Adipocyte (in vitro differentiated cells): ENCODE measurements around the gene SAT2.
"Not testable (repeated sequence)": the region's sequence is repeated elsewhere in the genome, so short reads cannot be mapped to it uniquely, and the experiment has no call there.

Experiments
- DNase-seq: peaks from one replicate; pipeline ENCODE4 v3.0.0-alpha.2; 2015; ENCODE audit warnings: low read depth
- H3K27me3 ChIP-seq: replicated peaks from 2 replicates; pipeline ENCODE4 v1.7.0; 2013; ENCODE audit warnings: mild to moderate bottlenecking, low read length, moderate library complexity; ENCODE audit not compliant: control insufficient read depth, insufficient read depth
- H3K36me3 ChIP-seq: 2 replicates; pipeline ENCODE4 v1.7.0; 2013; ENCODE audit warnings: low read length, mild to moderate bottlenecking, moderate library complexity; ENCODE audit not compliant: control insufficient read depth, insufficient read depth, severe bottlenecking
- H3K4me1 ChIP-seq: 2 replicates; pipeline ENCODE4 v1.7.0; 2013; ENCODE audit warnings: mild to moderate bottlenecking, low read length, moderate library complexity; ENCODE audit not compliant: control insufficient read depth, insufficient read depth
- H3K4me3 ChIP-seq: 2 replicates; pipeline ENCODE4 v1.7.0; 2013; ENCODE audit warnings: mild to moderate bottlenecking, low read length, moderate library complexity
- H3K9ac ChIP-seq: 2 replicates; pipeline ENCODE4 v1.7.0; 2013; ENCODE audit warnings: mild to moderate bottlenecking, low read length, moderate library complexity
- H3K9me3 ChIP-seq: 2 replicates; pipeline ENCODE4 v1.7.0; 2013; ENCODE audit warnings: mild to moderate bottlenecking, low read length, moderate library complexity; ENCODE audit not compliant: control insufficient read depth

Gene SAT2

GRCh38 chr17:7651665-7652387, 24.2 kb upstream of the SAT2 start:
- H3K9me3 ChIP-seq: no peaks in the 10 kb centered on the region
- H3K27me3 ChIP-seq: peaks cover 57% of the 10 kb centered on the region
- H3K4me3 ChIP-seq: no peak overlapping the region
- H3K36me3 ChIP-seq: no peaks in the 10 kb centered on the region
- H3K9ac ChIP-seq: no peak overlapping the region
- DNase-seq: peak; percentile 34
- peaks cover 7% of the 10 kb centered on the region for H3K4me1 ChIP-seq

GRCh38 chr17:7651097-7651664, 23.6 kb upstream of the SAT2 start:
- Histone ChIP-seq H3K36me3 (no peaks in the 10 kb centered on the region), H3K27me3 (peaks cover 64% of the 10 kb centered on the region), H3K9me3 (no peaks in the 10 kb centered on the region), H3K9ac (no peak overlapping the region), H3K4me1 (peaks cover 7% of the 10 kb centered on the region), H3K4me3 (peak overlapping the region; percentile 47)
- no peak for DNase-seq

- H3K36me3 ChIP-seq: no peaks in the 10 kb centered on the region
- no peak within 1 kb of the TSS for H3K9ac ChIP-seq
- H3K9me3 ChIP-seq: no peaks in the 10 kb centered on the region
- peak; percentile 49 for DNase-seq
- peaks cover 7% of the 10 kb centered on the region for H3K4me1 ChIP-seq
- peak within 1 kb of the TSS; percentile 47 for H3K4me3 ChIP-seq
- H3K27me3 ChIP-seq: peaks cover 64% of the 10 kb centered on the region
Measured at GRCh38 chr17:7650509-7651096, 23.0 kb upstream of the SAT2 start, which contains the start of gene ATP1B2. Gene ATP1B2 (plus strand): TSS chr17:7650926. CDS start chr17:7651519, 593 bp downstream.

GRCh38 chr17:7647018-7647417, 19.4 kb upstream of the SAT2 start:
- Histone ChIP-seq H3K9me3 (no peaks in the 10 kb centered on the region), H3K4me1 (peaks cover 7% of the 10 kb centered on the region), H3K9ac (no peak overlapping the region), H3K27me3 (peaks cover 52% of the 10 kb centered on the region), H3K36me3 (no peaks in the 10 kb centered on the region), H3K4me3 (no peak overlapping the region)
- DNase-seq: no peak

GRCh38 chr17:7646457-7646856, 18.8 kb upstream of the SAT2 start:
- Histone ChIP-seq H3K36me3 (no peaks in the 10 kb centered on the region), H3K4me1 (peaks cover 5% of the 10 kb centered on the region), H3K27me3 (peaks cover 52% of the 10 kb centered on the region), H3K9me3 (no peaks in the 10 kb centered on the region), H3K4me3 (no peak overlapping the region), H3K9ac (no peak overlapping the region)
- DNase-seq: no peak

- Histone ChIP-seq H3K9me3 (no peaks in the 10 kb centered on the region), H3K36me3 (no peaks in the 10 kb centered on the region), H3K27me3 (peaks cover 39% of the 10 kb centered on the region), H3K9ac (no peak overlapping the region), H3K4me1 (no peaks in the 10 kb centered on the region), H3K4me3 (no peak overlapping the region)
- DNase-seq: no peak
Measured at GRCh38 chr17:7644775-7645174, 17.2 kb upstream of the SAT2 start.

GRCh38 chr17:7641635-7642034, 14.0 kb upstream of the SAT2 start:
- not testable (repeated sequence) for DNase-seq, H3K36me3 ChIP-seq

GRCh38 chr17:7640783-7641182, 13.2 kb upstream of the SAT2 start:
- Histone ChIP-seq H3K4me1 (no peaks in the 10 kb centered on the region), H3K36me3 (no peaks in the 10 kb centered on the region), H3K27me3 (peaks cover 14% of the 10 kb centered on the region), H3K4me3 (no peak overlapping the region), H3K9me3 (no peaks in the 10 kb centered on the region), H3K9ac (no peak overlapping the region)
- DNase-seq: no peak

More at GRCh38 chr17:7641635-7642034, 14.0 kb upstream of the SAT2 start:
- not testable (repeated sequence) for H3K9me3 ChIP-seq, H3K9ac ChIP-seq, H3K4me1 ChIP-seq, H3K4me3 ChIP-seq
- H3K27me3 ChIP-seq: peaks cover 19% of the 10 kb centered on the region

GRCh38 chr17:7636163-7636562, 8.5 kb upstream of the SAT2 start:
- DNase-seq: no peak
- H3K4me1 ChIP-seq: no peaks in the 10 kb centered on the region
- no peaks in the 10 kb centered on the region for H3K36me3 ChIP-seq
- no peak overlapping the region for H3K4me3 ChIP-seq
- H3K9me3 ChIP-seq: no peaks in the 10 kb centered on the region
- H3K9ac ChIP-seq: no peak overlapping the region
- H3K27me3 ChIP-seq: peaks cover 4% of the 10 kb centered on the region

- no peaks in the 10 kb centered on the region for H3K9me3 ChIP-seq
- no peak overlapping the region for H3K9ac ChIP-seq
- no peaks in the 10 kb centered on the region for H3K36me3 ChIP-seq
- no peaks in the 10 kb centered on the region for H3K4me1 ChIP-seq
- no peak overlapping the region for H3K4me3 ChIP-seq
- H3K27me3 ChIP-seq: peaks cover 4% of the 10 kb centered on the region
- peak; percentile 46 for DNase-seq
Measured at GRCh38 chr17:7634384-7634783, 6.8 kb upstream of the SAT2 start.

- no peaks in the 10 kb centered on the region for H3K4me1 ChIP-seq
- peak overlapping the region; percentile 30 for H3K9ac ChIP-seq
- no peaks in the 10 kb centered on the region for H3K9me3 ChIP-seq
- no peak for DNase-seq
- peaks cover 4% of the 10 kb centered on the region for H3K27me3 ChIP-seq
- no peaks in the 10 kb centered on the region for H3K36me3 ChIP-seq
- no peak overlapping the region for H3K4me3 ChIP-seq
Measured at GRCh38 chr17:7633093-7633492, 5.5 kb upstream of the SAT2 start.
